Trophoblast cell (in vitro differentiated cells and primary cell): Measurements from ENCODE around the gene CTBP2.

Experiments
- DNase-seq, 2 donors: peaks; one replicate each; pipeline ENCODE4 v3.0.0-alpha.2; 2016
- H2AFZ ChIP-seq: 2 replicates; pipeline ENCODE4 v1.6.1; 2013; ENCODE audit warnings: low read length, moderate library complexity, mild to moderate bottlenecking; ENCODE audit not compliant: insufficient read depth, poor library complexity
- H2AK5ac ChIP-seq: 2 replicates; pipeline ENCODE4 v1.6.1; 2013; ENCODE audit warnings: mild to moderate bottlenecking, low read length
- H2BK120ac ChIP-seq: 2 replicates; pipeline ENCODE4 v1.6.1; 2013; ENCODE audit warnings: low read length, mild to moderate bottlenecking, moderate library complexity; ENCODE audit not compliant: insufficient read depth, poor library complexity
- H2BK12ac ChIP-seq: 2 replicates; pipeline ENCODE4 v1.6.1; 2013; ENCODE audit warnings: mild to moderate bottlenecking, low read length, moderate library complexity
- H2BK5ac ChIP-seq: 2 replicates; pipeline ENCODE4 v1.6.1; 2013; ENCODE audit warnings: low read length, low read depth, moderate library complexity, mild to moderate bottlenecking; ENCODE audit not compliant: poor library complexity
- H3K14ac ChIP-seq: 2 replicates; pipeline ENCODE4 v1.6.1; 2013; ENCODE audit warnings: mild to moderate bottlenecking, low read length
- H3K18ac ChIP-seq: 2 replicates; pipeline ENCODE4 v1.6.1; 2013; ENCODE audit warnings: mild to moderate bottlenecking, low read length
- H3K23ac ChIP-seq: 2 replicates; pipeline ENCODE4 v1.6.1; 2013; ENCODE audit warnings: low read length
- H3K27ac ChIP-seq: 2 replicates; pipeline ENCODE4 v1.5.1; 2013; ENCODE audit warnings: low read depth, mild to moderate bottlenecking, inconsistent platforms, low read length, moderate library complexity
- H3K27me3 ChIP-seq: 2 replicates; pipeline ENCODE4 v1.6.1; 2013; ENCODE audit warnings: inconsistent platforms, mild to moderate bottlenecking, low read length, moderate library complexity; ENCODE audit not compliant: insufficient read depth
- H3K36me3 ChIP-seq, 2 experiments: 1 replicate in 1 of 2; 2 replicates in 1 of 2; pipeline ENCODE4 v1.6.1; 2013; ENCODE audit warnings: low read length in 2 of 2, mild to moderate bottlenecking in 2 of 2, moderate library complexity in 1 of 2; ENCODE audit not compliant: insufficient read depth in 2 of 2, control insufficient read depth in 1 of 2
- H3K4ac ChIP-seq: 2 replicates; pipeline ENCODE4 v1.6.1; 2013; ENCODE audit warnings: low read depth, mild to moderate bottlenecking, low read length, moderate library complexity
- H3K4me1 ChIP-seq, 2 experiments: 1 replicate in 1 of 2; 2 replicates in 1 of 2; pipeline ENCODE4 v1.6.1; 2013; ENCODE audit warnings: low read length in 2 of 2, mild to moderate bottlenecking in 2 of 2, moderate library complexity in 1 of 2; ENCODE audit not compliant: insufficient read depth in 2 of 2, control insufficient read depth in 1 of 2
- H3K4me2 ChIP-seq: 2 replicates; pipeline ENCODE4 v1.6.1; 2013; ENCODE audit warnings: inconsistent platforms, mild to moderate bottlenecking, low read length, moderate library complexity
- H3K4me3 ChIP-seq: 2 replicates; pipeline ENCODE4 v1.5.1; 2013; ENCODE audit warnings: mild to moderate bottlenecking, low read depth, low read length, inconsistent platforms
- H3K79me1 ChIP-seq: one replicate; pipeline ENCODE4 v1.6.1; 2013; ENCODE audit warnings: low read length
- H3K79me2 ChIP-seq: 2 replicates; pipeline ENCODE4 v1.6.1; 2013; ENCODE audit warnings: low read length, mild to moderate bottlenecking; ENCODE audit not compliant: control insufficient read depth, insufficient read depth, poor library complexity
- H3K9ac ChIP-seq: 2 replicates; pipeline ENCODE4 v1.6.1; 2013; ENCODE audit warnings: mild to moderate bottlenecking, low read length
- H3K9me3 ChIP-seq: 2 replicates; pipeline ENCODE4 v1.6.1; 2013; ENCODE audit warnings: low read depth, mild to moderate bottlenecking, control low read depth, inconsistent platforms, low read length; ENCODE audit not compliant: insufficient read depth
- H4K12ac ChIP-seq: 2 replicates; pipeline ENCODE4 v1.6.1; 2013; ENCODE audit warnings: low read depth, mild to moderate bottlenecking, low read length, moderate library complexity
- H4K8ac ChIP-seq: 2 replicates; pipeline ENCODE4 v1.6.1; 2013; ENCODE audit warnings: low read depth, mild to moderate bottlenecking, low read length, moderate library complexity
- H4K91ac ChIP-seq: one replicate; pipeline ENCODE4 v1.6.1; 2013; ENCODE audit warnings: low read depth, mild to moderate bottlenecking, low read length, moderate library complexity
- WGBS: extraction: QIAGEN DNeasy Blood & Tissue Kit; methylation state at CpG from one replicate; pipeline ENCODE4 v1.1.7; 2013; ENCODE audit warnings: missing lambda C conversion rate; ENCODE audit not compliant: insufficient read length, insufficient coverage; ENCODE audit errors: extremely low coverage; 5-methylcytosine and 5-hydroxymethylcytosine counted together

The CTBP2 gene

DNA sequence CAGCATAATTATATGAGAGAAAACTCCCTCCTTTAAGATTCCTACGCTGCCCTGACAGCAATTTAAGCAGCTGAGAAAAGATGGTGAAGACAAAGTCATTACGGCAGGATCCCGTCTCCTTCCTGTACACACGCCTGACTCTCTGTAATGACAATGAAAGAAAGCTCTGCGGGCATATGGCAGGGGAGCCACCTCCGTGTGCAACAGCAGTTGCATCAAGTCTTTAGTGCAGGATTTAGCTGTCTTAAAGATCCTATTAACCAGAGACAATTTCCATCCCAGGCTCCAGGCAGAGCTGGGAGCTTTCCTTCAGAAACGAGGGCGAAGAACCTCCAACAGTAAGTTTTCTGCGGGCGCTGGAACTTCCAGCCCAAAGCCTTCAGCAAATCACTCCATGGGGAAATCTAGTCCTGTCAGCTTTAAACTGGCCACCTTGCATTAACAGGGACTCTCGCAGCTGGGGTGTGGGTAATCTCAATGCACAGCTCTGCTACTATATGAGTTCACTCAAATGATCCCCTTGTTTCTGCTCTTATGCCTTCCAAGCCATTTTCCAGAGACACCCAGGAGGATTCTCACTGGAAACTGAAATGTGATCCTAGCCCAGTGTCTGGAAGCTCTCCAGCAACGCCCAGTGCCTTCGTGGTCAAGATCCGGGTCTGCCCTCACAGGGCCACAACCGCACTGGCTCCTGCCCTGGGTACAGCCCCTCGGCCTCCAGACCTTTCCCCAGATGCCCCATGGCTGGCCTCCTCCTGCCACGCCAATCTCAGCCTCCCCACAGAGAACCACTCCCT is 74.9 kb downstream of the CTBP2 start:
- H3K4me2 ChIP-seq: no peak overlapping the region
- H3K4ac ChIP-seq: no peak overlapping the region
- no peak overlapping the region for H3K9ac ChIP-seq
- no peak overlapping the region for H3K18ac ChIP-seq
- no peak overlapping the region for H4K12ac ChIP-seq
- no peak overlapping the region for H3K27ac ChIP-seq
- peaks cover 2% of the 10 kb centered on the region for H3K79me1 ChIP-seq
- H3K23ac ChIP-seq: no peak overlapping the region
- no peak overlapping the region for H3K4me3 ChIP-seq
- no peaks in the 10 kb centered on the region for H3K27me3 ChIP-seq
- no peak overlapping the region for H2AFZ ChIP-seq
- H3K14ac ChIP-seq: no peak overlapping the region
- H4K91ac ChIP-seq: no peak overlapping the region
- no peak overlapping the region for H2AK5ac ChIP-seq
- H3K36me3 ChIP-seq: peaks cover 11 to 25% of the 10 kb centered on the region in 2 experiments
- no CpG with 5 or more reads among the region's 17 CpGs for WGBS
- H3K4me1 ChIP-seq: peaks cover 8 to 13% of the 10 kb centered on the region in 2 experiments
- no peak overlapping the region for H4K8ac ChIP-seq
- no peak overlapping the region for H2BK12ac ChIP-seq
- no peak overlapping the region for H2BK120ac ChIP-seq
- peaks cover 9% of the 10 kb centered on the region for H3K79me2 ChIP-seq
- no peaks in the 10 kb centered on the region for H3K9me3 ChIP-seq
- H2BK5ac ChIP-seq: no peak overlapping the region
- DNase-seq: no peak

DNA sequence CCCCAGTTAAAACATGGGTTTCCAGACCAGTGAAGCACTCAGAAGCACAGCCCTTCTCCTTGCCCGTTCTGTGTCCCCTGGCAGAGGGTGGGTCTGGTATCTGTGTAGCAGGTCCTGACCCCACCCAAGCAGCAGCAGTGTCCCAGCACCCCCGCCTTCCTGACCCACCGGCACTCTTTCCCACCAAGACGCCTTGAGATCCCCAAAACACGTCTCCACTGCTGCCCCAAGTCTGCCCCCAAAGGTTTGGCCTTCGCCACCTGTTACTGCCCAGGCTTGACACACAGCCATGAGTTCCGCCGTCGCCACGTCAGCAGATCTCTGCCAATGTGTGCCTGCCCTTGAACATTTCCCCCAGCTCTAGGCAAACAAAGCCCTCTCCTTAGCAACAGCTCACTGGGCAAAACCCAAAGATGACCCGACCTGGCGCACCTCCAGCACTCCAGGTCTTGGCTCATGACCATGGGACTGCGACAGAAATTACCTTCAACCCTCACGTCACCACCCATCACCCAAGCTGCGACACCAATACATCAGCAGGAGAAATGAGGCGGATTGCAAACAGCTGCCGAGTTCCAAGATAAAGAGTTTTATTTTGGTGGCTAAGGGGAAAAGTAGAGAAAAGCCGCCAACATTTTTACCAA is 75.6 kb downstream of the CTBP2 start:
- H3K14ac ChIP-seq: no peak overlapping the region
- H3K9ac ChIP-seq: no peak overlapping the region
- no peak overlapping the region for H3K4me3 ChIP-seq
- no peaks in the 10 kb centered on the region for H3K9me3 ChIP-seq
- no peak overlapping the region for H2AK5ac ChIP-seq
- H4K91ac ChIP-seq: peak overlapping the region; percentile 29
- H2AFZ ChIP-seq: peak overlapping the region; percentile 32
- H2BK5ac ChIP-seq: no peak overlapping the region
- no peak overlapping the region for H3K18ac ChIP-seq
- no peak overlapping the region for H2BK12ac ChIP-seq
- H4K12ac ChIP-seq: no peak overlapping the region
- DNase-seq: no peak
- H4K8ac ChIP-seq: no peak overlapping the region
- H3K36me3 ChIP-seq: peaks cover 14 to 28% of the 10 kb centered on the region in 2 experiments
- H2BK120ac ChIP-seq: no peak overlapping the region
- H3K4me1 ChIP-seq: peaks cover 8 to 13% of the 10 kb centered on the region in 2 experiments
- H3K27ac ChIP-seq: no peak overlapping the region
- peaks cover 2% of the 10 kb centered on the region for H3K79me1 ChIP-seq
- peak overlapping the region; percentile 19 for H3K4ac ChIP-seq
- no peak overlapping the region for H3K23ac ChIP-seq
- WGBS: no CpG with 5 or more reads among the region's 18 CpGs
- H3K27me3 ChIP-seq: no peaks in the 10 kb centered on the region
- H3K4me2 ChIP-seq: no peak overlapping the region
- peaks cover 9% of the 10 kb centered on the region for H3K79me2 ChIP-seq

DNA sequence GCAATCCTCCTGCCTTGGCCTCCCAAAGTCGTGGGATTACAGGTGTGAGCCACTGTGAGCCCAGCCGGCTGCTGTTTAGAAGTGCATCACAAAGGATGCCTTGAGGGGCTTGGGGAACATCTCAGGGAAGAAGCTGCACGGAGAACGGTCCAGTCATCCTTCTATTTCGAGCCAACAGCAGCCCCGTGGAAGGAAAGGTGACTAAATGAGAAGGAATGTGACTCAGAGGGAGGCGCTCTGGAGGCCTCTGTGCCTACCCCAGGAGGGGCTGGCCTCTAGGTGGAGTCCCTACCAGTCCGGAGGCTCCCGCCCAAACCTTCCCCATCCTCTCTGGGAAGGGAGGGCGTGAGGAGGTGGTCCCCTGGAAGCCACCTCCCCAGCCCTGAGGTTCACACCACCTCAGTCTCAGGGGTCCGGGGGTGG is 76.2 kb downstream of the CTBP2 start:
- Histone ChIP-seq H2BK12ac (no peak overlapping the region), H3K79me2 (peaks cover 9% of the 10 kb centered on the region), H3K79me1 (peaks cover 2% of the 10 kb centered on the region), H3K9ac (no peak overlapping the region), H3K9me3 (no peaks in the 10 kb centered on the region), H3K4me3 (no peak overlapping the region), H4K8ac (no peak overlapping the region), H3K27me3 (no peaks in the 10 kb centered on the region), H3K4ac (no peak overlapping the region), H4K12ac (no peak overlapping the region), H3K27ac (no peak overlapping the region), H3K36me3 (peaks cover 14 to 28% of the 10 kb centered on the region in 2 experiments), H4K91ac (peak overlapping the region; percentile 29), H3K23ac (no peak overlapping the region), H2BK5ac (no peak overlapping the region), H2BK120ac (no peak overlapping the region), H2AK5ac (no peak overlapping the region), H2AFZ (no peak overlapping the region), H3K14ac (no peak overlapping the region), H3K4me1 (peaks cover 8 to 13% of the 10 kb centered on the region in 2 experiments), H3K18ac (no peak overlapping the region), H3K4me2 (no peak overlapping the region)
- WGBS: no CpG with 5 or more reads among the region's 11 CpGs
- peak; percentile 62 to 68 for DNase-seq

DNA sequence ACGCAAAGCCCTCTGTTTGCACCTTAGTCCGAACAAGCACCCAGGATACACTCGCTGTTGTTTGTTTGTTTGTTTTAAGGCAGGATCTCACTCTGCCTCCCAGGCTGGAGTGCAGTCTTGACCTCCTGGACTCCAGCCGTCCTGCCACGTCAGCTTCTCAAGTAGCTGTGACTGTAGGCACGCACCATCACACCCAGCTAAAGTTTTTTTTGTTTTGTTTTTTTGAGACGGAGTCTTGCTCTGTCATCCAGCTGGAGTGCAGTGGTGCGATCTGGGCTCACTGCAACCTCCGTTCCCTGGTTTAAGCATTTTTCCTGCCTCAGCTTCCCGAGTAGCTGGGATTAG is 76.8 kb downstream of the CTBP2 start:
- Histone ChIP-seq H3K4me2 (no peak overlapping the region), H3K23ac (no peak overlapping the region), H3K79me1 (peaks cover 2% of the 10 kb centered on the region), H4K91ac (no peak overlapping the region), H4K12ac (no peak overlapping the region), H2BK5ac (no peak overlapping the region), H3K27me3 (no peaks in the 10 kb centered on the region), H3K79me2 (peaks cover 9% of the 10 kb centered on the region), H3K18ac (no peak overlapping the region), H3K9ac (no peak overlapping the region), H3K36me3 (peaks cover 14 to 28% of the 10 kb centered on the region in 2 experiments), H2AK5ac (no peak overlapping the region), H3K4ac (no peak overlapping the region), H2BK120ac (no peak overlapping the region), H4K8ac (no peak overlapping the region), H3K14ac (no peak overlapping the region), H3K4me3 (no peak overlapping the region), H3K9me3 (no peaks in the 10 kb centered on the region), H3K27ac (no peak overlapping the region), H2BK12ac (no peak overlapping the region), H2AFZ (no peak overlapping the region), H3K4me1 (peaks cover 8 to 13% of the 10 kb centered on the region in 2 experiments)
- no peak for DNase-seq
- no CpG with 5 or more reads among the region's 10 CpGs for WGBS
